Stimulated activated CD8-positive, alpha-beta memory T cell treated with anti-CD3 and anti-CD28 coated beads, Interleukin-4, amount 100 ng/mL, for 48 hours (primary cell): ENCODE measurements around the gene DBF4B.
"Not testable (repeated sequence)": the region's sequence is repeated elsewhere in the genome, so short reads cannot be mapped to it uniquely, and the experiment has no call there.

ENCODE experiments used
- DNase-seq: peaks from one replicate; pipeline ENCODE4 v3.0.0-alpha.2; 2020

The DBF4B gene

DNA sequence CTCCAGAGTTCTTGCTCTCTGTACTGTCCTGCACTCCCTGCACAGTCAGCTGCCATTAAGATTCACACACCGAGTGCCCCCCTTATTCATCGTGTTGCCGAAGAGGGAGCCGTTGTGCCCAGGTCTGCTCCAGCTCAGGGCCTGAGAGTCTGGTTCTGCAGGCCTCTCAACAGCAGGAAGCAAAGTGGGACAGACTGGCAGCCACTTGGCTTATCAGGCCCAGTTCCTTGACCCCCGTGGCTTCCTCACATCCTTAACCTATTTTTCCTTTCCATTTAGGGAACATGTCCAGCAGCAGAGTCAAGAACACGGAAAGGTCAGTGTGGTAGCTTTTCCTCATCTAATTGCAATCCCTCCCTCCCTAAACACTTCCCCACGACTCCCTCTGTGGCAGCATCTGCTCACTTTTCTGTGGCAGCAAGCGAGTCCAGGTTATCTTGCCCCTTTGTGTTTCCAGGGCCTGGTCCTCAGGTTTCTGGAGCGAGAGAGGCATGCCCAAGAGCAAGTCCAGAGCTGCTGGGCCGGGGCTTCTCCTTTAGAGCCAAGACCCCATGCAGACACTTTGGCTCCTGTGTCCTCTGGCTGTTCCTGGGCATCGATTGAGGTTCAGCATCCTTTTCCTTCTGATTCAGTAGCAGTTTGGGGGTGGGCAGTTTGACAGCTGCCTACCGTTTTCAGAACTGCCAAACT lies 28.2 kb downstream of the DBF4B start:
- no peak for DNase-seq

DNA sequence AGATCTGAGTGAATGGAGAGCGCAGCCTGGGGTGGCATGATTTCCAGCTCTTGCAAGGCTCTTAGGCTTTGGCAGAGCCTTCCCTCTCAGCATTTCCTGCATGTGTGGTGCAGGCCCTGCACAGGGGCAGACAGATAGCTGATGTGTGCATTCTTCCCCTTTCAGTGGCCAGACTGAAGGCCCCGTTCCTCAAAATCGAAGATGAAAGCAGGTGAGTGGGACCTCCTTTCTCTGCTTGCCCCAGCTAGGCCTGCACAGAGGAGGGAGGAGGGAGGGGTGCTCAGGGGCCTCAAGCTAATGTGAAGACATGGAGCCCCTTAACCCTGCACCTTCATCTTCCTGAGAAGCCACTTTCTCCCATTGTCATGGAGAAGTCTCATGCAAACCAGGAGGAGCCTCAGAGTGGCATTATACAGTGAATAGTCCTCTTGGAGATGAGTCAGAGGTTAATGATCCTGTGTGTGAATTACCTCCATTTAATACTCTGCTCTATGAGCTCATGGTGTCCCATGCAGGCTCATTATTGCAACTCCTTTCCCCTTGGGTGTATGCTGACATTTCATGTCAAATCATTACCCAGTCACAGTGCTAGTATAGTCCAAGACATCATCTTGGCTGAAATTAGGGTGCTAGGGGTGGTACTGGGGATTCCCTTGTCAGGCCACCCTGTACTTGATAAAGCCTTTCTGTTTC lies 29.9 kb downstream of the DBF4B start:
- no peak for DNase-seq

DNA sequence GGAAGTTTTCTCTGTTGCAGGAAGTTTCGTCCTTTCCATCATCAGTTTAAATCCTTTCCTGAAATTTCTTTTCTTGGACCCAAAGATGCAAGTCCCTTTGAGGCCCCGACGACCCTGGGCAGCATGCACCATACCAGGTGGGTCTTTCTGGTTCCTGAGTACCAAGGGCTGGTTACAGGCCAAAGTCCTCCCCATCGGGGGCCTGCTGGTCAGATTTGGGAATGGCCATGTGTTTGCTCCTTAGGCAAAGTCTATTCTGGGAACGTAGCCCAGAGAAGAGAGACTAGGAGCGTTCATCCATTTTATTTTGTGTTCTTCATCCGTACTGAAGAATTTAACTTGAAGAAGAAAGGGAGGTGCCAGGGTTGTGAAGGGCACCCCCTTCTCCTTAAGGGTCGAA lies 32.9 kb downstream of the DBF4B start:
- DNase-seq: no peak

DNA sequence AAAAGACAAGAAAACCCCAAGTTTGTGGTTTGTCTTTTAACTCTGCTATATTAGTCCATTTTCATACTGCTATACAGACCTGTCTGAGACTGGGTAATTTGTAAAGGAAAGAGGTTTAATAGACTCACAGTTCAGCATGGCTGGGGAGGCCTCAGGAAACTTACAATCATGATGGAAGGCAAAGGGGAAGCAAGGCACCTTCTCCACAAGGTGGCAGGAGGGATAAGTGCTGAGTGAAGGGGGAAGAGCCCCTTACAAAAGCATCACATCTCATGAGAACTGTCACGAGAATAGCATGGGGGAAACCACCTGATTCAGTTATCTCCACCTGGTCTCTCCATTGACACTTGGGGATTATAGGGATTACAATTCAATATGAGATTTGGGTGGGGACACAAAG lies 36.8 kb downstream of the DBF4B start:
- DNase-seq: no peak

DNA sequence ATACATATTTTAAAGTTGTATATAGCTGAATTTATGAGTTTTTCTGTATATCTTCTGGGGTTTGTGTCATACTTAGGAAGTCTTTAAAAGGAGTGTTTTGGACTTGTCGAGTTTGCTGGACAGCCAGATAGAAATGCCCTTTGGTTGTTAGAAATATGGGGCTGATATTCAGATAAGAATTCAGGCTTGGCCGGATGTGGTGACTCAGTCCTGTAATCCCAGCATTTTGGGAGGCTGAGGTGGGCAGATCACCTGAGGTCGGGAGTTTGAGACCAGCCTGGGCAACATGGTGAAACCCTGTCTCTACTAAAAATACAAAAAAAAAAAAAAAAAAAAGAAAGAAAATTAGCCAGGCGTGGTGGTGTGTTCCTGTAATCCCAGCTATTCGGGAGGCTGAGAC lies 37.3 kb downstream of the DBF4B start:
- DNase-seq: not testable (repeated sequence)

DNA sequence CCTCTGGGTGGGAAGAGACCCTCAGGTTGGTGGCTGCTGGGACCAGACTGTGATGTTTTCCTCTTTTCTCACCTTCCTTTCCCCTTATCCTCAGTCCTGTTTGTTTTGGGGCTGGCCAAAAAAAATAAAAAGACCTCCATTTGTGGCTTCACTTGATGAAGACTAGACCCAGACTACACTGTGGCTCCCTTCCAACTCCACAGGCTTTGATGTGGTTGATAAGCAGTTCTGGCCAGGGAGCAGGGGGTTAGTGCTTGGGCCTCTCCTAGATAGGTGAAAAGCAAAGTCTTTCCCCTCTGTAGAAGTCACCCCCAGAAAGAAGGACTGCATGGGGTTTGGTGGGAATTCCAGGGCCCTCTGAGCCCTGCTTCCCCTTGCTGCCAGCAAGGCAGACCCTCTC lies 39.1 kb downstream of the DBF4B start:
- no peak for DNase-seq

DNA sequence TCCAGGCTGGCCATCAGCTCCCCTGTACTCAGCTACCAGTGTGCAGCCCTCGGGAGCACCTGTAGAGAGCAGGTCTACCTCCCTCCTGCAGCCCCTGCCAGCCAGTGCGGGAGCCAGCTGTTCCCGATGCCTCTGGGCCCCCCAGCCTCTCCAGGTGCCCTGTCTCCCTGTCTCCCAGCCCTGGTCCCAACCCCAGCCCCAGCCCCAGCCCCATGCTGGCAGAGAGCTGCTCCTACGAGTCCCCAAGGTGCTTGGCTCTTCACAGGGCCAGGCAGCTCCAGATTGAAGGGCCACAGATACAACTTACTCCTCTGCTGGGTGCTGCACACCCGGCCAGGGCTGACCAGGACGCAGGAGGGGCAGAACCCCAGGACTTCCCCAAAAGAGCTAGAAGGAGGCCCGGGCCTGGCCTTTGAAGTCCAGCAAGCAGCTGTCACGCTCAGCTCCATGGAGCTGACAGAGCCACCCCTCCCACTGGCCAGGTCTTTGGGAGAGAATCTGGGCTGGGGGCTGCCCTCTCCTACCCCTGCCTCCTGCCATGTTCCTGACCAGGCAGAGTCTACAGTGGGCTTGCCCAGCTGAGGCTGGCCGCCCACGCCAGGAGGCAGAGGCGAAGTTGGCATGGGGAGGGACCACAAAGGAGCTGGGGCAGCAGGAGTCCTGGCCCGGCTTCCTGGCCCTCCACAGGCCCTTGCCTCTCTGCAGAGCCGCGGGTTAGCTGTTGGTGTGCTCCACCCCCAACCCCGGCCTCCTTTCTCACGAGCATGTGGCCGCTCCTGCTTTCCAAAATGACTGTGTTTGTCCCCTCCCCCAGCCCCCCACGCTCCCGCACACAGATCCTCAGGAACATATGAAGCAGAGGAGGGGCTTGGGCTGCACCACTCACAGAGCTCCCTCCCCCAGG lies 40.9 kb downstream of the DBF4B start:
- no peak for DNase-seq

DNA sequence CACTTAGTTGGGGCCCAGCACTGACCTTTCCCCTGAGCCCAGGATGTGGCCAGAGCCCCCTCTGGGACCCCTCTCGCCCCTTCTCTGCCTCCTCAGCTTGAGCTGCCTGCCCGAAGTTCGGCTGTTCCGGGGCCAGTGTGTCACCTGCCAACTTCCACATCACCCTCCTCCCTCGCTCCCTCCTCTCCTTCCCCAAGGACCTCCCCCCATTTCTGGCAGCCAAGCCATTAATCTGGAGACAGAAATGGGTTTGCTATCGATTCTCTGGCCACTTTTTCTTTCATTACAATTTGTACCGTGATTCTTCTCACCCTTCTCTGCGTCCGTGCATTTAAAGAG lies 41.5 kb downstream of the DBF4B start:
- no peak for DNase-seq

DNA sequence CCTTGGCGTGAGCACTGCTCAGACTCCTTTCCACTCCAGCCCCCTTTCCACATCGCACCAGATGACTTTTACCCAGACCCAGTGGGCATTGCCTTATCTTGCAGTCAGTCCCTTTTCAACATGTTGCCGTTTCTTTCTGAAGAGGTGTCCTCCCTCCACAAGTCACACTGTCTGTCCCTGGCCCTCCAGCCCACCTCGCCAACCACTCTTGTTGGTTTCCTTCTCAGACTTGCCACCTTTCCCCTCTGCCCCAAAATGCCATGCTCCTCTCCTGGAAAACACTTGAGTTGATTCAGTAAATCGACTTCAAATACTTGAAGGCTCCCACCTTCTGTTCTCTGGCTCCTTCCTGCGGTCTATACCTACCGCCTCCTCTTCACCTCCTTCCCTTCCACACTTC lies 42.9 kb downstream of the DBF4B start:
- DNase-seq: no peak

DNA sequence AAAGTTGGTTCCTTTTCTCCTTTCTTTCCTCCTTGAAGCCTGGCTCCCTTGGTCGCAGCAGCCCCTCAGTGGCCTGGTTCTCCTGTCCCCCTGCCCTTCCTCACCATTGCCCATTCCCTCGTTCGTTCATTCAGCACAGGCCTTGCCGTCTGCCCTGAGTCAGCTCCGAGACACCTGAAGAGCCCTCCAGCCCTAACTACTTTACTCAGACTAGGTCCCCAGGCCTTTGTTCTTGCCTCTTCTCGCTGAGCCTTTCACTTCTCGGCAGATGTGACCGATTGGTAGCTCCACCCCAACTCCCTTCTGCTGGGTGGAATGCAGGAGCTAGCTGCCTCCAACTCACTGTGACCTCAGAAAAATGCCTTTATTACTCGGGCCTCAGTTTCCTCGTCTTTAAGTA lies 43.3 kb downstream of the DBF4B start:
- DNase-seq: no peak

DNA sequence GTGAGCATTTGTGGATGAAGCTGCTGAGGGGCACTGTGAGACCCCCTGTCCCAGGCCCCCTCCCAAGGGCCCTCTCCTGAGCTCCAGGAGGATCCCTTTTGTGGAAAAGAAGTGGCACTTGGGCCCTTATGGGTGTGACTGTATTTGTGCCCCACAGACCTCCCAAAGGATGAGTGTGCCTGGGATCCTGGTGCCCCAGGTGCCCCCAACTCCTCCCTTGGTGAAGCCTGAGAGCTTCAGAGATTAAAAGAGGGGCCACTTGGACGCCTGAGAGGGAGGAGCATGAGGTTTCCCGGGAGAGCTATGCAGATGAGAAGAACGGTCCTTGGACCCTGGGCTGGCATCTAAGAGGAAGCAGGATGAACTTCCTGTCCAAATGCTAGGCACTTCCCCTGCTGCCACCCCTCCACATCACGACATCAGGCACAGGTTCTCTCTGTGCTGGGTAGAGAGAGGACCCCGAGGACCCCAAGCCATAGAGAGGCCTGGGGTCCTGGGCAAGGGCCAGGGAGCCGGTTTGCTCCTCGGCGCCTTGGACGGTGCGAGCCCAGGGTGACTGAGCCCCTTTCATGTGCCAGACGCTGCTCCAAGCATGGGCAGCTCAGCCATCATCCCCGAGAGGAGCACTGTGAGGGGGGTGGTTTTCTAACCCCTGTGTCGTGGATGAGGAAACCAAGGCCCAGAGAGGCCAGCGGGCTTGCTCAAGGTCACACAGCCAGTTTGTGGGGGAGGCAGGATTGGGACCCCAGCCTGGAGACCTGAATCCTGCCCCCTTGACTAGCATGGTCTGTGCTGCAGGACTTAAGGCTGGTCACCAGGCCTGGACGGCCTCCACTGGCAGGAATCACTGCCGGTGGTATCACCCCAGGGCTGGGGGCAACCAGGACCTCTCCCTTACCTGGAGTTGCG lies 44.7 kb downstream of the DBF4B start:
- no peak for DNase-seq

DNA sequence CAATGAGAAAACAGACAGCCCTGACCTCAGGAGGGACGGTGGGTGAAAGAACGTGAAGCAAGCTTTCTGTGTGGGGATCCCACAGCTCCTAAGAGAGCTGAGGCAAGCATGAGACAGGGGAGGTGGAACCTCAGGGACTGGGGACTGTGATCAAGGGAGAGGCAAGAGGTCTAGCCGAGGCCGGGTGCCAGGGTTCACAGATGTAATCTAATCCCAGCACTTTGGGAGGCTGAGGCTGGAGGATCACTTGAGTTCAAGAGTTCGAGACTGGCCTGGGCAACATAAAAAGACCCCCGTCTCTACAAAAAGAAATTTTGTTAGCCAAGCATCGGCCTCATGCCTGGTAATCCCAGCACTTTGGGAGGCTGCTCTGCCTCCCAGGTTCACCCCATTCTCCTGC lies 45.8 kb downstream of the DBF4B start:
- DNase-seq: no peak

DNA sequence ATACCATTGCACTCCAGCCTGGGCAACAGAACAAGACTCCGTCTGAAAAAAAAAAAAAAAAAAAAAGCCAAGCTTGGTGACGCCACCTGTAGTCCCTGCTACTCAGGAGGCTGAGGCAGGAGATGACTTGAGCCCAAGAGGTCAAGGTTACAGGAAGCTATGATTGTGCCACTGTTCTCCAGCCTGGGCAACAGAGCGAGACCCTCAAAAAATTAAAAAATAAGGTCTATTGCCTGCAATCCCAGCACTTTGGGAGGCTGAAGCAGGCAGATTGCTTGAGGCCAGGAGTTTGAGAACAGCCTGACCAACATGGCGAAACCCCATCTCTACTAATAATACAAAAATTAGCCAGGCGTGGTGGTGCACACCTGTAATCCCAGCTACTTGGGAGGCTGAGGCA lies 46.7 kb downstream of the DBF4B start:
- DNase-seq: not testable (repeated sequence)

DNA sequence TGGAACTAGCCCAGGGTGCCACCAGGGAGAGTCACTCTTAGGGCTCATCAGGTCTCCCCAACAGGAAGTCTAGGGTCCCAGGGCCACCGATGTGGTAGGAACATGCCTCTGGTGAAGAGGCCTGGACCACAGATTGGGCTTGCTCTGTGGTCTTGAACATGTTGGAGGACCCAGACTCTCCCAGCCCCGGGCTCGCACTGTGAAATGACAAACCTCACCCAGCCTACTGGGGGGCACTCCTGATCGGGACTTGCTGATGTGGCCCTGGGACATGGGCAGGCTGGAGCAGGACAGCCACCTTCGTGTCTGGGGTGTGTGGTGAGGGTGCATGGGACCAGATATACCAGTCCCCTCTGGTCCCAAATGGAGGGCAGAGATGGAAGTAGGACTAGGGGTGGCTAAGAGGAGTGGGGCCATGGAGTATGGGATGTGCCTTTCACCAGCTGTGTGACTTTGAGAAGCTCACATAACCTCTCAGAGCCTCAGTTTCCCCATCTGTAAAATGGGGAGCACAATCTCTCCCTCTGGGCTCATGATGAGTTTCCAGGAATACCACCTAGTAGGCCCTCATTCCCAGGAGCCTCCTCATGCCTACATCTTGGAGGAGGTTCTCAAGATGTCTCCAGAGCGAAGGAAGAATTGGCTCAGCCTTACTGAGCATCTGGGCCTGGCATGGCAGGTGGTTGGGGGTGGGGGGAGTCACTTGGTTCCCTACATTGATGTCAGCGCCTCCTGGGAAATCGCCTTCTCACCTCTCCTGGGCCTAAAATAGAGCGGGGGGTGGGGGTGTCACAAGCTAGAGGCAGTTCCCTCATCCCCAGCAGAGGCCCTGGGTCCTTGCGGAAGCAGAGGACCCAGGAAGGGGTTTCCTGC lies 48.8 kb downstream of the DBF4B start:
- no peak for DNase-seq

DNA sequence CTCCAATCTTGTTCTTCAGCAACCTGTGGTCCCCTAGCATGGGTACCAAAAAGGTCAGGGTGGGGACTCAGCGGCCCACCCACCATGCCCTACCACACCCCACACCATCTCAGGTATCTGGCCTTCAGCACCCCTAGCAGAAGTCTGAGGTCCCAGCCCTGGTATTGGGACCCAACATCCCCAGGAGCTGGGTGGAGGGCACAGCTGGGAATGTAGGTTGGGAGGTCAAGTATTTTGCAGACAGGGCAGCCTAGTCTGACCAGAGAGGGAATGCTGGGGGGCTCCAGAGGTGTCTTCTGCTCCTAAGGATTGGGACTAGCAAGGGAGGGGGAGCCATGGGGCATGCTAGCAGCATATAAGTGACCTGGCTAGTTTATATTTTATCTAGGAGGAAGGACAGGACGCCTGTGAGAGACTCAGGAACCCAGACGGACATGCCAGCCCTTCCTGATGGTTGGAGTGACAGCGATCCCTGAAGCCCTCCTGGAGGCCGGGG lies 49.5 kb downstream of the DBF4B start:
- no peak for DNase-seq

DNA sequence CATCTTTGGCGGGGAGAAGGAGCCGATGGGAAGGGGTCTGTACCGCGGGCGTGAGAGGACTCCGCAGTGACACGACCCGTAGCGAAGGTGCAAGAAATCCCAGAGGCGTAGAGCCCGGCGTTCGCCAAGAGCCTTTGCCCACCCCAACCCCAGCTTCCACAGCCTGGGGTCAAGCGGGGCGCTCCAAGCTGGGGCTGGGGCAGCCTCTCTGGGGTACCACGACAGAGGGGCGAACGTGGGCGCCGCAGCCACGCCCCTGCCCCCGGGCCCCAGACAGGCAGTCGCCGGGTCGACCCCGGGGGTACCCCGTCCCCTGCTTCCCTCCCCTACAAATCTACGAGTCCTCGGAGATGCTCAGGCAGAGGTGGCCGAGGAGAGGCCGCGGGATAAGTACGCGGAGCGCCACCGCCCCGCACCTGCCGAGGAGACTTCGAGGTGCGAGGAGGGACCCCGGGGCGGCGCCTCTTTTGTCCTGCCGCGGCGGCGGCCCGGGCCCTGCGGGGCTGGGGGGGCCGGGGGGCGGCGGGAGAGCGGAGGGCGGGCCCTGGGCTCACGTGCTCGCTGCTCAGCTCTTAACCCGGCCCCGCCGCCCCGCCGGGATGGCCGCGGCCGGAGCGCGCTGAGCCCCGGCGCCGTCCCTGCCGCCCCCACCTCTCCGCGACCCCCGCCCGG lies 50.1 kb downstream of the DBF4B start, which contains the start of gene ADAM11:
Gene ADAM11 (plus strand): TSS at position 575 of the 672 bp plus-strand sequence. CDS start 212 bp downstream, outside the sequence.
- no peak for DNase-seq

DNA sequence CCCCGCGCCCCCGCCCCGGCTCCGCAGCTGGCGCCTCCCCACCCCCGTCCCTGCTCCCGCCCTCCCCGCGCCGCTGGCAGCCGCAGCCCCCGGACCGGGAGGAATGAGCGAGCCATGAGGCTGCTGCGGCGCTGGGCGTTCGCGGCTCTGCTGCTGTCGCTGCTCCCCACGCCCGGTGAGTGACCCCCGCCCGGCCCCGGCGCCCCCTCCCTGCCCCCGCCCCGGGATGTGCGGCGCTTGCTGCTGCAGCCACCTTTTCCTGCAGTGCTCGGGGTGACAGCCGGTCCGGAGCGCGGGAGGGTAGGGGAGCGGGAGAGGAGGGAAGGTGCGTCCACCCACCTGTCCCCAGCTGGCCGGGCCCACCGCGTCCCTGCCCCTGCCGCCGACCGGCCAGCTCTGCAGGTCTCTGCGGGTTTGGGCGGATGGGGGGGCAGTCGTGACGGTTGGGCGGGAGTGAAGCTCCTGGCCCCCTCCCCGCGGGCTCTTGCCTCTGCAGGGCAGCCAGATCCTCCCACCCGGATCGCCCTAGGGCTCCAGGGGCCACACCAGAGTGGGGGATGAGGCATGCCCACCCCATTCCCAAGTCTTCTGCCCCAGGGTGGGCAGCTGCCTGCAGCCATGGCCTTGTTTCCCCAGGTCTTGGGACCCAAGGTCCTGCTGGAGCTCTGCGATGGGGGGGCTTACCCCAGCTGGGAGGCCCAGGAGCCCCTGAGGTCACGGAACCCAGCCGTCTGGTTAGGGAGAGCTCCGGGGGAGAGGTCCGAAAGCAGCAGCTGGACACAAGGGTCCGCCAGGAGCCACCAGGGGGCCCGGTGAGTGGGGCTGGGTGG lies 50.8 kb downstream of the DBF4B start:
- DNase-seq: no peak

DNA sequence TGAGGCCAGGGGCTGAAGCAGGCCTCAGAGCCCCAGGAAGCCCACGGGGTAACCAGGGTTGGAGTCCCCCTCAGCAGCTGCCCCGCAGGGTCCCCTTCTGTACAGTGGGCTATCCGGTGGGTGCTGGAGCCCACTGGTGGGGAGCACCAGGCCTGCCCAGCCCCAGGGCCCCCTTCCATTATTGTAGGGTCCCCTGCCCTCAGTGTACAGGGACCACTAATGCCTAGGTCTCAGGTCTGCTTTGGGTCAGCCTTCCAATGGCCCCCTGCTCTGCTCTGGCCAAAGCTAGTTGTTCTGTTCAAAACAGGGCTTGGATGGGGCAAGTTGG lies 51.4 kb downstream of the DBF4B start:
- no peak for DNase-seq

DNA sequence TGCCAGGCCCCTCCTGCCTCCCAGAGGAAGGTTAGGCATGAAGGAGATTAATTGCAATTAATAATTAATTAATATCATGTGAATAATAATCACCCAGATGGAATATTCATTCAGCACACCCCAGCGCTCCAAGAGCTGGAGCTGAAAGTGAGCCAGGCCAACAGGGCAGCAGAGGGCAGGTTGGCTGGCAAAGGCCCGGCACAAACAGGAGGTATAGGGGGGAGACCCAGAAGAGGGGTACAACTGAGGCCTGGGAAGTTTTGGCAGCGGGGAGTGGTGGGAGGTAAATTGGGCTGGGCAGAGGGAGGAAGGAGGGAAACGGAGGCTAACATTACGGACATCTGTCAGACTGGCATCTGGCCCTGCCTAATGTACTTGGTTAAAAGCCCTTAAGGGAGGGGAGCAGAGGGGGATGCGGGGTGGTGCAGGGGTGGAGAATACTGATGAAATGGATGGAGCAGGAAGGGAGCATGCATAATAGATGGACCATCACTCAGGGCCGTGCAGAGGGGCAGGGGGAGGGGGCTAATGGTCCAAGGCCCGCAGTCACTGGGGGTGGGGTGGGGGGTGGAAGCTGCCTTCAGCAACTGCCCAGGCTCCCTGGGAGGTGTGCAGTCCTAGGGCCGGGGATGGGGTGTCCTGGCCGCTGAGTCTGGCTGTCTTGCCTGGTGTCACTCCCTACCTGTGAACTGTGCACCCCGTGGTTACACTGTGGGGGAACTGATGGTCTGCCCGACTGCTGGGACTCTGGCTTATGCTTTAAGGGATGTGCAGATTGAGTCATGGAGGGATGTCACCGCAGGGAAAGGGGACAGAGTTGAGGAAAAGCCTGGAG lies 52.2 kb downstream of the DBF4B start:
- DNase-seq: no peak
